Gastroesophageal sphincter (tissue), 3 donors: ENCODE data around the gene SLC2A11.

Source experiments
- CTCF ChIP-seq, 4 experiments: fragments of 200-600 bp in 2 of 4; fragments of 450-650 bp in 2 of 4; sonication (generic) in 1 of 4; IDR thresholded peaks; one replicate each; pipeline ENCODE4 v1.5.1; 2017 to 2019; ENCODE audit warnings: antibody characterized with exemption in 4 of 4, mild to moderate bottlenecking in 2 of 4, moderate library complexity in 2 of 4
- POLR2AphosphoS5 ChIP-seq: sonication (generic); formaldehyde crosslinking; IDR thresholded peaks from one replicate; pipeline ENCODE4 v1.6.1; 2017; ENCODE audit warnings: antibody characterized with exemption

- TF ChIP-seq CTCF (IDR thresholded peaks at IDR 0.05) (no peak), POLR2AphosphoS5 (no peak)
Observed at GRCh38 chr22:23833017-23833751, 24.5 kb upstream of the SLC2A11 start.
